H9 (cell line): Measurements from ENCODE around the gene NBEA. TPM values are rescaled to one million over a fixed set of nuclear protein-coding genes. Genes with fewer than 3 reads are reported as not detected.

Experiments
- DNase-seq: peaks from one replicate; pipeline ENCODE4 v3.0.0-alpha.2; 2017
- H2AFZ ChIP-seq: one replicate; pipeline ENCODE4 v1.6.1; 2013; ENCODE audit warnings: mild to moderate bottlenecking, low read length, control low read depth, moderate library complexity
- H2AK5ac ChIP-seq: 2 replicates; pipeline ENCODE4 v1.6.1; 2013; ENCODE audit warnings: low read length, control low read depth, mixed read lengths; ENCODE audit not compliant: insufficient read length
- H2BK120ac ChIP-seq: one replicate; pipeline ENCODE4 v1.6.1; 2013; ENCODE audit warnings: low read depth, mild to moderate bottlenecking, low read length, control low read depth, inconsistent platforms; ENCODE audit not compliant: poor library complexity, severe bottlenecking
- H2BK12ac ChIP-seq: 2 replicates; pipeline ENCODE4 v1.6.1; 2013; ENCODE audit warnings: low read length, control low read depth, mixed read lengths, low read depth; ENCODE audit not compliant: insufficient read length
- H2BK15ac ChIP-seq: 2 replicates; pipeline ENCODE4 v1.6.1; 2013; ENCODE audit warnings: low read depth, low read length, control low read depth
- H2BK20ac ChIP-seq: one replicate; pipeline ENCODE4 v1.6.1; 2013; ENCODE audit warnings: low read depth, mild to moderate bottlenecking, low read length, control low read depth, inconsistent platforms; ENCODE audit not compliant: poor library complexity, severe bottlenecking
- H2BK5ac ChIP-seq: 2 replicates; pipeline ENCODE4 v1.6.1; 2013; ENCODE audit warnings: low read length, control low read depth, mixed read lengths; ENCODE audit not compliant: insufficient read length
- H3K14ac ChIP-seq: 2 replicates; pipeline ENCODE4 v1.6.1; 2013; ENCODE audit warnings: low read length, control low read depth; ENCODE audit not compliant: insufficient read depth
- H3K18ac ChIP-seq: 2 replicates; pipeline ENCODE4 v1.6.1; 2013; ENCODE audit warnings: low read depth, mild to moderate bottlenecking, mixed read lengths, low read length, control low read depth; ENCODE audit not compliant: insufficient read length
- H3K23ac ChIP-seq: 2 replicates; pipeline ENCODE4 v1.6.1; 2013; ENCODE audit warnings: low read length, control low read depth, mixed read lengths, low read depth; ENCODE audit not compliant: insufficient read length
- H3K23me2 ChIP-seq: 2 replicates; pipeline ENCODE4 v1.6.1; 2013; ENCODE audit warnings: low read depth, mild to moderate bottlenecking, mixed read lengths, low read length, control low read depth; ENCODE audit not compliant: insufficient read length, poor library complexity, severe bottlenecking
- H3K27ac ChIP-seq: 2 replicates; pipeline ENCODE4 v1.5.1; 2013; ENCODE audit warnings: low read length, control low read depth, mixed read lengths, low read depth; ENCODE audit not compliant: insufficient read length
- H3K27me3 ChIP-seq: 2 replicates; pipeline ENCODE4 v1.6.1; 2013; ENCODE audit warnings: low read length, control low read depth, inconsistent platforms; ENCODE audit not compliant: insufficient read depth
- H3K4ac ChIP-seq: 2 replicates; pipeline ENCODE4 v1.6.1; 2013; ENCODE audit warnings: low read depth, mild to moderate bottlenecking, control low read depth, inconsistent platforms, low read length, moderate library complexity
- H3K4me1 ChIP-seq: 2 replicates; pipeline ENCODE4 v1.6.1; 2013; ENCODE audit warnings: low read length, control low read depth, inconsistent platforms; ENCODE audit not compliant: insufficient read depth
- H3K4me2 ChIP-seq: 2 replicates; pipeline ENCODE4 v1.6.1; 2013; ENCODE audit warnings: low read length, control low read depth, mixed read lengths; ENCODE audit not compliant: insufficient read length, insufficient read depth
- H3K56ac ChIP-seq: 2 replicates; pipeline ENCODE4 v1.6.1; 2013; ENCODE audit warnings: low read depth, mild to moderate bottlenecking, mixed read lengths, low read length, control low read depth; ENCODE audit not compliant: insufficient read length
- H3K79me1 ChIP-seq: 2 replicates; pipeline ENCODE4 v1.6.1; 2013; ENCODE audit warnings: low read depth, mild to moderate bottlenecking, moderate library complexity, low read length, control low read depth, inconsistent platforms; ENCODE audit not compliant: insufficient read depth, poor library complexity, severe bottlenecking
- H3K79me2 ChIP-seq: 2 replicates; pipeline ENCODE4 v1.6.1; 2013; ENCODE audit warnings: low read length, control low read depth, inconsistent platforms; ENCODE audit not compliant: insufficient read depth
- H3K9ac ChIP-seq: 2 replicates; pipeline ENCODE4 v1.6.1; 2013; ENCODE audit warnings: low read length, control low read depth, mixed read lengths; ENCODE audit not compliant: insufficient read length; ENCODE audit errors: extremely low read depth
- H3K9me3 ChIP-seq: one replicate; pipeline ENCODE4 v1.6.1; 2013; ENCODE audit warnings: low read depth, low read length, inconsistent platforms; ENCODE audit not compliant: control insufficient read depth
- H3T11ph ChIP-seq: one replicate; pipeline ENCODE4 v1.6.1; 2013; ENCODE audit warnings: mild to moderate bottlenecking, low read length, control low read depth, inconsistent platforms
- H4K20me1 ChIP-seq: one replicate; pipeline ENCODE4 v1.6.1; 2013; ENCODE audit not compliant: control insufficient read depth, insufficient read length, insufficient read depth
- H4K5ac ChIP-seq: 2 replicates; pipeline ENCODE4 v1.6.1; 2013; ENCODE audit warnings: low read depth, mild to moderate bottlenecking, mixed read lengths, low read length, control low read depth; ENCODE audit not compliant: insufficient read length
- H4K8ac ChIP-seq: replicated peaks from 2 replicates; pipeline ENCODE4 v1.6.1; 2013; ENCODE audit warnings: low read length, control low read depth, mixed read lengths, low read depth; ENCODE audit not compliant: insufficient read length
- H4K91ac ChIP-seq: 2 replicates; pipeline ENCODE4 v1.6.1; 2013; ENCODE audit warnings: low read depth, mild to moderate bottlenecking, moderate library complexity, mixed read lengths, low read length, control low read depth; ENCODE audit not compliant: insufficient read length
- H3K27ac Mint-ChIP-seq, 3 experiments: 2 replicates in 2 of 3; 3 replicates in 1 of 3; pipeline ENCODE4 v1.8.0; 2020 to 2021; ENCODE audit warnings: mixed read lengths in 3 of 3, mild to moderate bottlenecking in 1 of 3, moderate library complexity in 1 of 3
- H3K27me3 Mint-ChIP-seq: 2 replicates; pipeline ENCODE4 v1.8.0; 2021; ENCODE audit warnings: low read depth, mild to moderate bottlenecking, moderate library complexity, mixed read lengths
- H3K36me3 Mint-ChIP-seq, 3 experiments: 2 replicates in 2 of 3; 3 replicates in 1 of 3; pipeline ENCODE4 v1.8.0; 2020 to 2021; ENCODE audit warnings: low read depth in 3 of 3, mixed read lengths in 3 of 3; ENCODE audit not compliant: insufficient read depth in 1 of 3
- H3K4me1 Mint-ChIP-seq, 2 experiments: 2 replicates each; pipeline ENCODE4 v1.8.0; 2020; ENCODE audit warnings: mixed read lengths in 2 of 2
- H3K4me3 Mint-ChIP-seq, 2 experiments: 2 replicates in 1 of 2; 3 replicates in 1 of 2; pipeline ENCODE4 v1.8.0; 2020 to 2021; ENCODE audit warnings: mild to moderate bottlenecking in 2 of 2, mixed read lengths in 2 of 2, moderate library complexity in 1 of 2
- H3K9me3 Mint-ChIP-seq, 2 experiments: 2 replicates in 1 of 2; 3 replicates in 1 of 2; pipeline ENCODE4 v1.8.0; 2020; ENCODE audit warnings: mild to moderate bottlenecking in 2 of 2, mixed read lengths in 2 of 2, moderate library complexity in 1 of 2
- CTCF ChIP-seq: fragments of 200-600 bp; sonication (generic); conservative IDR thresholded peaks from 3 replicates; pipeline ENCODE4 v1.8.0; 2021; ENCODE audit warnings: antibody characterized with exemption, mild to moderate bottlenecking
- WGBS: extraction: QIAGEN DNeasy Blood & Tissue Kit; methylation state at CpG from one replicate; pipeline ENCODE4 v1.1.7; 2013; ENCODE audit warnings: missing lambda C conversion rate, low lambda C conversion rate, mixed read lengths; ENCODE audit not compliant: insufficient read length; ENCODE audit errors: extremely low coverage; 5-methylcytosine and 5-hydroxymethylcytosine counted together
- total RNA-seq: library from RNA; stranded (reverse); gene quantifications from 2 replicates; pipeline ENCODE4 v1.2.1, GENCODE V29; 2021

Gene NBEA
- total RNA-seq, 1 experiment from 2014 or later: 17.3 TPM

GRCh38 chr13:35144166-35144890 lies 202.3 kb downstream of the NBEA start:
- no peaks in the 10 kb centered on the region for H3K4me1 ChIP-seq
- H3T11ph ChIP-seq: no peak overlapping the region
- H4K5ac ChIP-seq: no peak overlapping the region
- no peak for TF ChIP-seq CTCF
- no peak overlapping the region for H2BK20ac ChIP-seq
- H4K91ac ChIP-seq: no peak overlapping the region
- no peaks in the 10 kb centered on the region for H3K79me2 ChIP-seq
- no peak overlapping the region for H2BK5ac ChIP-seq
- H2BK120ac ChIP-seq: no peak overlapping the region
- H2AK5ac ChIP-seq: no peak overlapping the region
- H3K4me2 ChIP-seq: no peak overlapping the region
- H2BK15ac ChIP-seq: no peak overlapping the region
- no peak overlapping the region for H3K56ac ChIP-seq
- no peaks in the 10 kb centered on the region for H3K79me1 ChIP-seq
- no peak overlapping the region for H3K9ac ChIP-seq
- Mint-ChIP-seq H3K27ac (no peak overlapping the region; a peak in 1 of 7 replicates), H3K4me3 (no peak overlapping the region), H3K36me3 (peaks cover 19 to 33% (median 24%) of the 10 kb centered on the region in 3 experiments), H3K9me3 (no peaks in the 10 kb centered on the region), H3K4me1 (peaks cover 0 to 2% of the 10 kb centered on the region in 2 experiments; a peak in 1 of 4 replicates), H3K27me3 (no peaks in the 10 kb centered on the region)
- no CpG with 5 or more reads among the region's 2 CpGs for WGBS
- H3K23ac ChIP-seq: no peak overlapping the region
- no peaks in the 10 kb centered on the region for H3K23me2 ChIP-seq
- H3K27ac ChIP-seq: no peak overlapping the region
- H3K9me3 ChIP-seq: no peaks in the 10 kb centered on the region
- no peaks in the 10 kb centered on the region for H4K20me1 ChIP-seq
- no peak overlapping the region for H2AFZ ChIP-seq
- no peak overlapping the region for H4K8ac ChIP-seq
- DNase-seq: no peak
- no peaks in the 10 kb centered on the region for H3K27me3 ChIP-seq
- H3K18ac ChIP-seq: no peak overlapping the region
- H2BK12ac ChIP-seq: no peak overlapping the region
- H3K14ac ChIP-seq: no peak overlapping the region
- H3K4ac ChIP-seq: no peak overlapping the region
